Activated naive CD4-positive, alpha-beta T cell (primary cell): ENCODE measurements around the gene PGBD5.
"Not testable (repeated sequence)": the region's sequence is repeated elsewhere in the genome, so short reads cannot be mapped to it uniquely, and the experiment has no call there.

ENCODE experiments used
- DNase-seq, 4 experiments: peaks; one replicate each; lab custom pipeline; 2025; lab: John Stamatoyannopoulos, UW

The PGBD5 gene

GRCh38 chr1:230424391-230425251, 1.5 kb downstream of the PGBD5 start:
- no peak for DNase-seq

GRCh38 chr1:230423951-230424350, 2.2 kb downstream of the PGBD5 start:
- no peak for DNase-seq

GRCh38 chr1:230423261-230423660, 2.9 kb downstream of the PGBD5 start:
- no peak for DNase-seq

- no peak for DNase-seq
These were observed 3.7 kb downstream of the PGBD5 start for GRCh38 chr1:230422221-230422981.

- DNase-seq: no peak
These were observed 4.7 kb downstream of the PGBD5 start for GRCh38 chr1:230421481-230421880.

- DNase-seq: not testable (repeated sequence)
These were observed 5.8 kb downstream of the PGBD5 start for GRCh38 chr1:230420372-230420771.

- DNase-seq: no peak
These were observed 9.7 kb downstream of the PGBD5 start for GRCh38 chr1:230416430-230416829.

- no peak for DNase-seq
These were observed 10.6 kb downstream of the PGBD5 start for GRCh38 chr1:230415405-230416132.

GRCh38 chr1:230414694-230415093, 11.4 kb downstream of the PGBD5 start:
- DNase-seq: no peak

GRCh38 chr1:230414102-230414501, 12.0 kb downstream of the PGBD5 start:
- no peak for DNase-seq

GRCh38 chr1:230413061-230413460, 13.1 kb downstream of the PGBD5 start:
- DNase-seq: no peak

GRCh38 chr1:230408971-230409370, 17.2 kb downstream of the PGBD5 start:
- no peak for DNase-seq

- no peak for DNase-seq
These were observed 18.8 kb downstream of the PGBD5 start for GRCh38 chr1:230407351-230407750.

GRCh38 chr1:230406727-230407126, 19.4 kb downstream of the PGBD5 start:
- DNase-seq: not testable (repeated sequence)

- DNase-seq: no peak
These were observed 22.7 kb downstream of the PGBD5 start for GRCh38 chr1:230403442-230403841.

GRCh38 chr1:230401763-230402294, 24.3 kb downstream of the PGBD5 start:
- no peak for DNase-seq

GRCh38 chr1:230401101-230401500, 25.0 kb downstream of the PGBD5 start:
- no peak for DNase-seq

- no peak for DNase-seq
These were observed 26.2 kb downstream of the PGBD5 start for GRCh38 chr1:230400007-230400344.

GRCh38 chr1:230399321-230400006, 26.7 kb downstream of the PGBD5 start:
- no peak for DNase-seq

GRCh38 chr1:230398856-230399255, 27.3 kb downstream of the PGBD5 start:
- no peak for DNase-seq

GRCh38 chr1:230396966-230397365, 29.2 kb downstream of the PGBD5 start:
- no peak for DNase-seq

GRCh38 chr1:230395932-230396331, 30.2 kb downstream of the PGBD5 start:
- DNase-seq: no peak
